ENCODE results near the gene MT1E. TPM values are rescaled to one million over a fixed set of nuclear protein-coding genes. Genes with fewer than 3 reads are reported as not detected.
A peak's percentile ranks its signal among the peaks of the same experiment; 100 is the strongest.

MT1E gene
- total RNA-seq, 2 donors from 2014 or later = 94.7 to 204 TPM

GRCh38 chr16:56633535-56633934, 8.0 kb downstream of the MT1E start:
- Mint-ChIP-seq H3K9me3 (no peaks in the 10 kb centered on the region), H3K27me3 (ENCODE audit: low read depth) (peaks cover 83% of the 10 kb centered on the region), H3K36me3 (ENCODE audit: insufficient read depth in 2 of 2) (no peaks in the 10 kb centered on the region), H3K4me3 (no peak overlapping the region), H3K4me1 (ENCODE audit: low read depth) (peaks cover 56% of the 10 kb centered on the region), H3K27ac (no peak overlapping the region)
- ATAC-seq (replicated peaks in 1 of 2) (no peak), DNase-seq (no peak)

GRCh38 chr16:56634715-56635440, 9.3 kb downstream of the MT1E start:
- peaks cover 55% of the 10 kb centered on the region for H3K4me1 Mint-ChIP-seq (ENCODE audit: low read depth)
- H3K27ac Mint-ChIP-seq = no peak overlapping the region
- peaks cover 95% of the 10 kb centered on the region for H3K27me3 Mint-ChIP-seq (ENCODE audit: low read depth)
- no peak for DNase-seq
- no peak for ATAC-seq (replicated peaks in 1 of 2)
- H3K4me3 Mint-ChIP-seq = peak overlapping the region; percentile 68 to 84
- H3K9me3 Mint-ChIP-seq = no peaks in the 10 kb centered on the region
- H3K36me3 Mint-ChIP-seq (ENCODE audit: insufficient read depth in 2 of 2) = no peaks in the 10 kb centered on the region

- Mint-ChIP-seq H3K4me1 (ENCODE audit: low read depth) (peaks cover 49% of the 10 kb centered on the region), H3K27me3 (ENCODE audit: low read depth) (peaks cover 95% of the 10 kb centered on the region), H3K4me3 (peak overlapping the region; percentile 68 to 84), H3K27ac (no peak overlapping the region), H3K9me3 (no peaks in the 10 kb centered on the region), H3K36me3 (ENCODE audit: insufficient read depth in 2 of 2) (no peaks in the 10 kb centered on the region)
- DNase-seq (no peak), ATAC-seq (replicated peaks in 1 of 2) (no peak)
These were observed 9.9 kb downstream of the MT1E start for GRCh38 chr16:56635441-56635967.

- no peaks in the 10 kb centered on the region for H3K36me3 Mint-ChIP-seq (ENCODE audit: insufficient read depth in 2 of 2)
- DNase-seq = no peak
- H3K27me3 Mint-ChIP-seq (ENCODE audit: low read depth) = peaks cover 91% of the 10 kb centered on the region
- no peak overlapping the region for H3K27ac Mint-ChIP-seq
- peak overlapping the region in 1 of 2 donors; percentile 84 for H3K4me3 Mint-ChIP-seq
- peaks cover 44% of the 10 kb centered on the region for H3K4me1 Mint-ChIP-seq (ENCODE audit: low read depth)
- no peak for ATAC-seq (replicated peaks in 1 of 2)
- H3K9me3 Mint-ChIP-seq = no peaks in the 10 kb centered on the region
These were observed 11.2 kb downstream of the MT1E start for GRCh38 chr16:56636616-56637413.

- Mint-ChIP-seq H3K27ac (no peak within 1 kb of the TSS), H3K4me3 (peak within 1 kb of the TSS; percentile 84), H3K9me3 (no peaks in the 10 kb centered on the region), H3K36me3 (ENCODE audit: insufficient read depth in 2 of 2) (no peaks in the 10 kb centered on the region), H3K4me1 (ENCODE audit: low read depth) (peaks cover 48% of the 10 kb centered on the region), H3K27me3 (ENCODE audit: low read depth) (peaks cover 82% of the 10 kb centered on the region)
- DNase-seq (peak; percentile 48 to 58), ATAC-seq (replicated peaks in 1 of 2) (peak; percentile 62 to 70)
These were observed 12.5 kb downstream of the MT1E start, which contains the start of gene MT1A for GRCh38 chr16:56637814-56638750. MT1A (plus strand) TSS chr16:56638666; CDS start chr16:56638739, 73 bp downstream.

- no peak overlapping the region for H3K4me3 Mint-ChIP-seq
- no peaks in the 10 kb centered on the region for H3K9me3 Mint-ChIP-seq
- H3K27ac Mint-ChIP-seq = no peak overlapping the region
These were observed 13.5 kb downstream of the MT1E start for GRCh38 chr16:56639045-56639444.

GRCh38 chr16:56640076-56640475, 14.5 kb downstream of the MT1E start:
- peaks cover 51% of the 10 kb centered on the region for H3K4me1 Mint-ChIP-seq (ENCODE audit: low read depth)
- no peak overlapping the region for H3K27ac Mint-ChIP-seq
- no peak overlapping the region for H3K4me3 Mint-ChIP-seq
- no peaks in the 10 kb centered on the region for H3K9me3 Mint-ChIP-seq
- no peak for DNase-seq
- H3K36me3 Mint-ChIP-seq (ENCODE audit: insufficient read depth in 2 of 2) = no peaks in the 10 kb centered on the region
- ATAC-seq (replicated peaks in 1 of 2) = no peak
- peaks cover 62% of the 10 kb centered on the region for H3K27me3 Mint-ChIP-seq (ENCODE audit: low read depth)

More at GRCh38 chr16:56639045-56639444, 13.5 kb downstream of the MT1E start:
- peaks cover 72% of the 10 kb centered on the region for H3K27me3 Mint-ChIP-seq (ENCODE audit: low read depth)
- DNase-seq (no peak), ATAC-seq (replicated peaks in 1 of 2) (no peak)
- H3K4me1 Mint-ChIP-seq (ENCODE audit: low read depth) = peaks cover 52% of the 10 kb centered on the region
- no peaks in the 10 kb centered on the region for H3K36me3 Mint-ChIP-seq (ENCODE audit: insufficient read depth in 2 of 2)

- Mint-ChIP-seq H3K9me3 (no peaks in the 10 kb centered on the region), H3K27me3 (ENCODE audit: low read depth) (peaks cover 52% of the 10 kb centered on the region), H3K27ac (no peak overlapping the region), H3K36me3 (ENCODE audit: insufficient read depth in 2 of 2) (no peaks in the 10 kb centered on the region), H3K4me3 (no peak overlapping the region), H3K4me1 (ENCODE audit: low read depth) (peaks cover 43% of the 10 kb centered on the region)
- DNase-seq = no peak
- no peak for ATAC-seq (replicated peaks in 1 of 2)
These were observed 15.6 kb downstream of the MT1E start for GRCh38 chr16:56641166-56641565.

GRCh38 chr16:56643080-56643778, 17.6 kb downstream of the MT1E start:
- H3K27ac Mint-ChIP-seq = no peak overlapping the region
- ATAC-seq (replicated peaks in 1 of 2) (peak; percentile 100), DNase-seq (peak; percentile 87 to 89)
- H3K9me3 Mint-ChIP-seq = no peaks in the 10 kb centered on the region
- peaks cover 27% of the 10 kb centered on the region for H3K4me1 Mint-ChIP-seq (ENCODE audit: low read depth)
- H3K36me3 Mint-ChIP-seq (ENCODE audit: insufficient read depth in 2 of 2) = no peaks in the 10 kb centered on the region
- H3K4me3 Mint-ChIP-seq = peak overlapping the region; percentile 74
- peaks cover 40% of the 10 kb centered on the region for H3K27me3 Mint-ChIP-seq (ENCODE audit: low read depth)

GRCh38 chr16:56643833-56644232, 18.3 kb downstream of the MT1E start:
- Mint-ChIP-seq H3K27me3 (ENCODE audit: low read depth) (peaks cover 39% of the 10 kb centered on the region), H3K36me3 (ENCODE audit: insufficient read depth in 2 of 2) (no peaks in the 10 kb centered on the region), H3K9me3 (no peaks in the 10 kb centered on the region), H3K4me1 (ENCODE audit: low read depth) (peaks cover 27% of the 10 kb centered on the region), H3K4me3 (peak overlapping the region; percentile 74), H3K27ac (no peak overlapping the region)
- ATAC-seq (replicated peaks in 1 of 2) = no peak
- no peak for DNase-seq

- H3K4me3 Mint-ChIP-seq = no peak overlapping the region
- no peak overlapping the region for H3K27ac Mint-ChIP-seq
- peaks cover 32% of the 10 kb centered on the region for H3K27me3 Mint-ChIP-seq (ENCODE audit: low read depth)
- peaks cover 27% of the 10 kb centered on the region for H3K4me1 Mint-ChIP-seq (ENCODE audit: low read depth)
- H3K36me3 Mint-ChIP-seq (ENCODE audit: insufficient read depth in 2 of 2) = no peaks in the 10 kb centered on the region
- ATAC-seq (replicated peaks in 1 of 2) (no peak), DNase-seq (no peak)
- H3K9me3 Mint-ChIP-seq = no peaks in the 10 kb centered on the region
These were observed 19.7 kb downstream of the MT1E start for GRCh38 chr16:56645311-56645710.

- H3K27me3 Mint-ChIP-seq (ENCODE audit: low read depth) = peaks cover 26% of the 10 kb centered on the region
- no peak for DNase-seq
These were observed 20.3 kb downstream of the MT1E start for GRCh38 chr16:56645838-56646237.

More at GRCh38 chr16:56645838-56646237, 20.3 kb downstream of the MT1E start:
- no peaks in the 10 kb centered on the region for H3K36me3 Mint-ChIP-seq (ENCODE audit: insufficient read depth in 2 of 2)
- H3K9me3 Mint-ChIP-seq = no peaks in the 10 kb centered on the region
- H3K4me1 Mint-ChIP-seq (ENCODE audit: low read depth) = peaks cover 27% of the 10 kb centered on the region
- no peak overlapping the region for H3K4me3 Mint-ChIP-seq
- no peak overlapping the region for H3K27ac Mint-ChIP-seq
- ATAC-seq (replicated peaks in 1 of 2) = no peak

Measured in activated T-cell treated with anti-CD3 and anti-CD28 coated beads, Interleukin-2, amount 50 U/mL, for 72 hours (primary cell).